ENCODE data around the gene NAB1. TPM values are rescaled to one million over a fixed set of nuclear protein-coding genes. Genes with fewer than 3 reads are reported as not detected.

The NAB1 gene
- polyA plus RNA-seq, 1 of the 3 experiments (the other 2 are of a cell fraction): 9.7 TPM

- Histone ChIP-seq H4K20me1 (ENCODE audit: insufficient read depth) (no peaks in the 10 kb centered on the region), H2AFZ (ENCODE audit: low read depth) (no peak overlapping the region), H3K27me3 (ENCODE audit: insufficient read depth) (no peaks in the 10 kb centered on the region), H3F3A (replicated peaks; ENCODE audit: insufficient read depth) (no peaks in the 10 kb centered on the region), H3K36me3 (replicated peaks in 1 of 2; ENCODE audit: control insufficient read depth in 1 of 2, insufficient read depth in 2 of 2, low read length in 1 of 2) (no peaks in the 10 kb centered on the region), H3K9me2 (no peaks in the 10 kb centered on the region), H3K9ac (no peak overlapping the region), H3K4me3 (ENCODE audit: low read depth in 2 of 2, low read length in 1 of 2) (no peak overlapping the region), H3K9me3 (no peaks in the 10 kb centered on the region), H3K4me1 (ENCODE audit: control insufficient read depth in 1 of 2, insufficient read depth in 2 of 2, low read depth in 1 of 2, low read length in 1 of 2) (no peaks in the 10 kb centered on the region), H3K79me2 (ENCODE audit: insufficient read depth) (no peaks in the 10 kb centered on the region), H3K27ac (ENCODE audit: low read depth in 2 of 2, low read length in 1 of 2) (no peak overlapping the region), H3K4me2 (no peak overlapping the region)
- ChIA-PET POLR2A (no interaction called here), CTCF (interaction anchor here (1.3 kb wide), 1 partner anchor 13 kb away, joined by 3 read pairs; no protein-coding TSS in a partner anchor)
- TF ChIP-seq USF2 (IDR thresholded peaks at IDR 0.05; ENCODE audit: borderline replicate concordance, low read depth, low read length) (no peak), CHD2 (IDR thresholded peaks at IDR 0.05; ENCODE audit: low read length, partially characterized antibody) (no peak), MXI1 (IDR thresholded peaks at IDR 0.05; ENCODE audit: low read depth, low read length) (no peak), SIN3A (IDR thresholded peaks at IDR 0.05; ENCODE audit: borderline replicate concordance, low read depth, low read length) (no peak), FOXJ3 (CRISPR knock-in tag; IDR thresholded peaks at IDR 0.05) (no peak), TEAD4 (IDR thresholded peaks at IDR 0.05; ENCODE audit: borderline replicate concordance, insufficient read depth) (no peak), PBX3 (IDR thresholded peaks at IDR 0.05) (no peak), ELF1 (IDR thresholded peaks at IDR 0.05) (no peak), TCF12 (IDR thresholded peaks at IDR 0.05) (no peak), EP300 (IDR thresholded peaks at IDR 0.05; ENCODE audit: borderline replicate concordance in 1 of 2, low read depth in 1 of 2, low read length in 1 of 2) (no peak), FOSL2 (IDR thresholded peaks at IDR 0.05; ENCODE audit: borderline replicate concordance, low read depth) (no peak), MEF2A (IDR thresholded peaks at IDR 0.05; ENCODE audit: borderline replicate concordance, low read depth) (no peak), TAF1 (IDR thresholded peaks at IDR 0.05; ENCODE audit: borderline replicate concordance, low read depth, low read length) (no peak)
- TF ChIP-seq, protein P1, sequence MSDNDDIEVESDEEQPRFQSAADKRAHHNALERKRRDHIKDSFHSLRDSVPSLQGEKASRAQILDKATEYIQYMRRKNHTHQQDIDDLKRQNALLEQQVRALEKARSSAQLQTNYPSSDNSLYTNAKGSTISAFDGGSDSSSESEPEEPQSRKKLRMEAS (IDR thresholded peaks at IDR 0.05; ENCODE audit: low read depth): no peak
- TF ChIP-seq, protein P2, sequence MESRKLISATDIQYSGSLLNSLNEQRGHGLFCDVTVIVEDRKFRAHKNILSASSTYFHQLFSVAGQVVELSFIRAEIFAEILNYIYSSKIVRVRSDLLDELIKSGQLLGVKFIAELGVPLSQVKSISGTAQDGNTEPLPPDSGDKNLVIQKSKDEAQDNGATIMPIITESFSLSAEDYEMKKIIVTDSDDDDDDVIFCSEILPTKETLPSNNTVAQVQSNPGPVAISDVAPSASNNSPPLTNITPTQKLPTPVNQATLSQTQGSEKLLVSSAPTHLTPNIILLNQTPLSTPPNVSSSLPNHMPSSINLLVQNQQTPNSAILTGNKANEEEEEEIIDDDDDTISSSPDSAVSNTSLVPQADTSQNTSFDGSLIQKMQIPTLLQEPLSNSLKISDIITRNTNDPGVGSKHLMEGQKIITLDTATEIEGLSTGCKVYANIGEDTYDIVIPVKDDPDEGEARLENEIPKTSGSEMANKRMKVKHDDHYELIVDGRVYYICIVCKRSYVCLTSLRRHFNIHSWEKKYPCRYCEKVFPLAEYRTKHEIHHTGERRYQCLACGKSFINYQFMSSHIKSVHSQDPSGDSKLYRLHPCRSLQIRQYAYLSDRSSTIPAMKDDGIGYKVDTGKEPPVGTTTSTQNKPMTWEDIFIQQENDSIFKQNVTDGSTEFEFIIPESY (IDR thresholded peaks at IDR 0.05; ENCODE audit: borderline replicate concordance, low read depth): no peak
- 73% methylated on average over 2 of the region's 2 CpGs for WGBS (ENCODE audit: low lambda C conversion rate)
- DNase-seq: no peak
Measured at GRCh38 chr2:190740449-190740848, 91.6 kb downstream of the NAB1 start.

Other genes with a start within 250 kb of the NAB1 start
- gene MFSD6, start 240.7 kb upstream of the NAB1 start, polyA plus RNA-seq (2012; rRNA removed): 15.1 and 15.9 TPM in 2 replicates
- gene NEMP2, start 114.4 kb upstream of the NAB1 start, polyA plus RNA-seq (2012; rRNA removed): 1.8 and 2.0 TPM in 2 replicates
- gene GLS, start 231.7 kb downstream of the NAB1 start, polyA plus RNA-seq (2012; rRNA removed): 37.2 and 58.5 TPM in 2 replicates

All from SK-N-SH (cell line).